ENCODE results near the gene ANKS1A. TPM values are rescaled to one million over a fixed set of nuclear protein-coding genes. Genes with fewer than 3 reads are reported as not detected.

ANKS1A gene
- total RNA-seq, 1 experiment from 2014 or later = 35.0 TPM

- no peak for TF ChIP-seq ARID4B (CRISPR knock-in tag; IDR thresholded peaks at IDR 0.05; ENCODE audit: borderline replicate concordance)
- TF ChIP-seq TEAD1 (CRISPR knock-in tag; IDR thresholded peaks at IDR 0.05) = no peak
- no peak for TF ChIP-seq ATF6 (CRISPR knock-in tag; IDR thresholded peaks at IDR 0.05)
- TF ChIP-seq MYBL2 (CRISPR knock-in tag; IDR thresholded peaks at IDR 0.05) = no peak
- TF ChIP-seq ZNF263 (CRISPR knock-in tag; IDR thresholded peaks at IDR 0.05; ENCODE audit: low read depth) = no peak
- TF ChIP-seq GTF2I (CRISPR knock-in tag; conservative IDR thresholded peaks at IDR 0.05) = no peak
- no peak for TF ChIP-seq FOXJ3 (CRISPR knock-in tag; IDR thresholded peaks at IDR 0.05; ENCODE audit: borderline replicate concordance)
Measured at GRCh38 chr6:35027807-35028206, 138.8 kb downstream of the ANKS1A start (continued).

- DNase-seq (ENCODE audit: low spot score) = no peak
- no peaks in the 10 kb centered on the region for H3K9me3 Mint-ChIP-seq
- no peaks in the 10 kb centered on the region for H3K27me3 Mint-ChIP-seq (ENCODE audit: low read depth)
- no peak for ATAC-seq
- no peak overlapping the region for H3K27ac Mint-ChIP-seq
- TF ChIP-seq NFATC4 (CRISPR knock-in tag; IDR thresholded peaks at IDR 0.05) (no peak), GABPB1 (CRISPR knock-in tag; IDR thresholded peaks at IDR 0.05) (no peak), FOXP1 (CRISPR knock-in tag; IDR thresholded peaks at IDR 0.05; ENCODE audit: borderline replicate concordance) (no peak)
- TF ChIP-seq, protein P1, sequence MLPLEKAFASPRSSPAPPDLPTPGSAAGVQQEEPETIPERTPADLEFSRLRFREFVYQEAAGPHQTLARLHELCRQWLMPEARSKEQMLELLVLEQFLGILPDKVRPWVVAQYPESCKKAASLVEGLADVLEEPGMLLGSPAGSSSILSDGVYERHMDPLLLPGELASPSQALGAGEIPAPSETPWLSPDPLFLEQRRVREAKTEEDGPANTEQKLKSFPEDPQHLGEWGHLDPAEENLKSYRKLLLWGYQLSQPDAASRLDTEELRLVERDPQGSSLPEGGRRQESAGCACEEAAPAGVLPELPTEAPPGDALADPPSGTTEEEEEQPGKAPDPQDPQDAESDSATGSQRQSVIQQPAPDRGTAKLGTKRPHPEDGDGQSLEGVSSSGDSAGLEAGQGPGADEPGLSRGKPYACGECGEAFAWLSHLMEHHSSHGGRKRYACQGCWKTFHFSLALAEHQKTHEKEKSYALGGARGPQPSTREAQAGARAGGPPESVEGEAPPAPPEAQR (CRISPR knock-in tag; IDR thresholded peaks at IDR 0.05) = no peak
- ChIA-PET POLR2A (interaction anchor here (1.1 kb wide), 1 partner anchor 8 kb away, joined by 4 read pairs; no protein-coding TSS in a partner anchor), CTCF (interaction anchor here (1.3 kb wide), 1 partner anchor 20 kb away, joined by 5 read pairs; no protein-coding TSS in a partner anchor)
- peaks cover 2% of the 10 kb centered on the region; the same call in 1 of the 2 replicates for H3K36me3 Mint-ChIP-seq
- no peak overlapping the region for H3K4me3 Mint-ChIP-seq
- H3K4me1 Mint-ChIP-seq = peaks cover 50% of the 10 kb centered on the region
Measured at GRCh38 chr6:35028781-35029769, 140.0 kb downstream of the ANKS1A start.

GRCh38 chr6:35030099-35030498, 141.0 kb downstream of the ANKS1A start:
- Mint-ChIP-seq H3K9me3 (no peaks in the 10 kb centered on the region), H3K4me1 (peaks cover 51% of the 10 kb centered on the region), H3K27me3 (ENCODE audit: low read depth) (no peaks in the 10 kb centered on the region), H3K36me3 (peaks cover 2% of the 10 kb centered on the region; the same call in 1 of the 2 replicates), H3K4me3 (no peak overlapping the region), H3K27ac (no peak overlapping the region)
- DNase-seq (ENCODE audit: low spot score) = no peak
- ATAC-seq = no peak
- POLR2A ChIA-PET = no interaction called here
- CTCF ChIA-PET = no interaction called here
- TF ChIP-seq FOXP1 (CRISPR knock-in tag; IDR thresholded peaks at IDR 0.05; ENCODE audit: borderline replicate concordance) (no peak), JUN (CRISPR knock-in tag; IDR thresholded peaks at IDR 0.05) (no peak), SP1 (CRISPR knock-in tag; conservative IDR thresholded peaks at IDR 0.05) (no peak), PRRX2 (CRISPR knock-in tag; IDR thresholded peaks at IDR 0.05) (no peak)
- TF ChIP-seq, protein P2, sequence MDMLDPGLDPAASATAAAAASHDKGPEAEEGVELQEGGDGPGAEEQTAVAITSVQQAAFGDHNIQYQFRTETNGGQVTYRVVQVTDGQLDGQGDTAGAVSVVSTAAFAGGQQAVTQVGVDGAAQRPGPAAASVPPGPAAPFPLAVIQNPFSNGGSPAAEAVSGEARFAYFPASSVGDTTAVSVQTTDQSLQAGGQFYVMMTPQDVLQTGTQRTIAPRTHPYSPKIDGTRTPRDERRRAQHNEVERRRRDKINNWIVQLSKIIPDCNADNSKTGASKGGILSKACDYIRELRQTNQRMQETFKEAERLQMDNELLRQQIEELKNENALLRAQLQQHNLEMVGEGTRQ (CRISPR knock-in tag; IDR thresholded peaks at IDR 0.05) = no peak
- TF ChIP-seq, protein P1 (CRISPR knock-in tag; IDR thresholded peaks at IDR 0.05) = no peak
- TF ChIP-seq, protein P3, sequence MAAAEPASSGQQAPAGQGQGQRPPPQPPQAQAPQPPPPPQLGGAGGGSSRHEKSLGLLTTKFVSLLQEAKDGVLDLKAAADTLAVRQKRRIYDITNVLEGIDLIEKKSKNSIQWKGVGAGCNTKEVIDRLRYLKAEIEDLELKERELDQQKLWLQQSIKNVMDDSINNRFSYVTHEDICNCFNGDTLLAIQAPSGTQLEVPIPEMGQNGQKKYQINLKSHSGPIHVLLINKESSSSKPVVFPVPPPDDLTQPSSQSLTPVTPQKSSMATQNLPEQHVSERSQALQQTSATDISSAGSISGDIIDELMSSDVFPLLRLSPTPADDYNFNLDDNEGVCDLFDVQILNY (CRISPR knock-in tag; IDR thresholded peaks at IDR 0.05) = no peak
- TF ChIP-seq, protein P4, sequence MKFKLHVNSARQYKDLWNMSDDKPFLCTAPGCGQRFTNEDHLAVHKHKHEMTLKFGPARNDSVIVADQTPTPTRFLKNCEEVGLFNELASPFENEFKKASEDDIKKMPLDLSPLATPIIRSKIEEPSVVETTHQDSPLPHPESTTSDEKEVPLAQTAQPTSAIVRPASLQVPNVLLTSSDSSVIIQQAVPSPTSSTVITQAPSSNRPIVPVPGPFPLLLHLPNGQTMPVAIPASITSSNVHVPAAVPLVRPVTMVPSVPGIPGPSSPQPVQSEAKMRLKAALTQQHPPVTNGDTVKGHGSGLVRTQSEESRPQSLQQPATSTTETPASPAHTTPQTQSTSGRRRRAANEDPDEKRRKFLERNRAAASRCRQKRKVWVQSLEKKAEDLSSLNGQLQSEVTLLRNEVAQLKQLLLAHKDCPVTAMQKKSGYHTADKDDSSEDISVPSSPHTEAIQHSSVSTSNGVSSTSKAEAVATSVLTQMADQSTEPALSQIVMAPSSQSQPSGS (CRISPR knock-in tag; IDR thresholded peaks at IDR 0.05; ENCODE audit: borderline replicate concordance, low read depth) = no peak

Data from WTC11 (cell line).